Measurements from ENCODE around the gene ETNK1. TPM values are rescaled to one million over a fixed set of nuclear protein-coding genes. Genes with fewer than 3 reads are reported as not detected.

ETNK1 gene, protein sequence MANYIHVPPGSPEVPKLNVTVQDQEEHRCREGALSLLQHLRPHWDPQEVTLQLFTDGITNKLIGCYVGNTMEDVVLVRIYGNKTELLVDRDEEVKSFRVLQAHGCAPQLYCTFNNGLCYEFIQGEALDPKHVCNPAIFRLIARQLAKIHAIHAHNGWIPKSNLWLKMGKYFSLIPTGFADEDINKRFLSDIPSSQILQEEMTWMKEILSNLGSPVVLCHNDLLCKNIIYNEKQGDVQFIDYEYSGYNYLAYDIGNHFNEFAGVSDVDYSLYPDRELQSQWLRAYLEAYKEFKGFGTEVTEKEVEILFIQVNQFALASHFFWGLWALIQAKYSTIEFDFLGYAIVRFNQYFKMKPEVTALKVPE
- total RNA-seq: 17.0 and 27.7 TPM in 2 replicates

DNA sequence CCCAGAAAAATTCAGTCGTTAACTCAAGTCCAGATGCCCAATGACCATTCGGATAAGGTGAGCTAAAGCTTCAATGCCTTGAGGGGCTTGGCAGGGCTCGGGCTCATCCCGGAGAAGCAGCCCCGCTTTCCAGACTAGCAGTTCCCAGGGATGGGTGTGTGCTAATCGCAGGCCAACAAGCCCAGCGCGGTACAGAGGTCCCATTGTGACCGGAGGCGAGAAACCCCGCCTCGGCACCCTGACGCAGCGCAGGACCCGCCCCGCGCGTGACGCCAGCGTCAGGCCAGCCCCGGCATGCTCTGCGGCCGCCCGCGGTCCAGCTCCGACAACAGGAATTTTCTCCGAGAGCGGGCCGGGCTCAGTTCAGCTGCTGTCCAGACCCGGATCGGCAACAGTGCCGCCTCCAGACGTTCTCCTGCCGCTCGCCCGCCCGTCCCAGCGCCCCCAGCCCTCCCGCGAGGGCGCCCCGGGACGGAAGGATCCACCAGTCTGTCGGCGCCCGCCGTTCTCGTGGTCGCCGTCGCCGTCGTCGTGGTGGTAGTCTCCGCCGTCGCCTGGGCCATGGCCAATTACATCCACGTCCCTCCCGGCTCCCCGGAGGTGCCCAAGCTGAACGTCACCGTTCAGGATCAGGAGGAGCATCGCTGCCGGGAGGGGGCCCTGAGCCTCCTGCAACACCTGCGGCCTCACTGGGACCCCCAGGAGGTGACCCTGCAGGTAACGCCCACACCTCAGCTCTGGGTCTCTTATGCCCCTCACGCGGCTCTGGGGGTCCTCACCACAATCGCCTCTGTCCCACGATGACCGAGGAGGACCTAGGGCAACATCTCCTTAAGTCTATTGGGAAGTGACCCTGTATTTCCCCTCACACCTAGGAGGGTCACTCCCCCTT is at the start of gene ETNK1:
TSS of gene ETNK1 (plus strand) at position 302 of the 892 bp plus-strand sequence. CDS start at position 562, 260 bp downstream.

Other genes with a start within 250 kb of the ETNK1 start
- 15.1 and 15.5 TPM in 2 replicates for gene C2CD5, start 80.6 kb upstream of the ETNK1 start, total RNA-seq

Data from cardiac ventricle fibroblast (primary cell).